K562 (cell line): ENCODE results near the gene GLI3. TPM values are rescaled to one million over a fixed set of nuclear protein-coding genes. Genes with fewer than 3 reads are reported as not detected.

Experiments
- ATAC-seq: fragments of 200-7000 bp; cut with Tn5 transposase; 3 replicates; pipeline ENCODE4 v1.9.1; 2020; ENCODE audit warnings: moderate library complexity
- BruUV-seq: library from RNA; stranded (reverse); fragments of 400-500 nt; replicated peaks from 2 replicates; lab custom pipeline; 2021; lab: Mats Ljungman, UMichigan
- CTCF ChIA-PET: fragments of 300-600 bp; formaldehyde crosslinking; extraction: SDS; loops from one replicate; lab custom pipeline; 2021; ENCODE audit warnings: low intra/inter-chr PET ratio; lab: Yijun Ruan, JAX
- POLR2A ChIA-PET: fragments of 300-600, 350-650 bp; sonication (Branson Sonifier 250); formaldehyde crosslinking; extraction: SDS; loops from one replicate; lab custom pipeline; 2021; ENCODE audit warnings: antibody characterized with exemption, inconsistent platforms; lab: Yijun Ruan, JAX
- DNase-seq, 4 experiments: peaks; one replicate each; pipeline versions ENCODE4 v3.0.0 to v3.0.0-alpha.2; 2011 to 2018; ENCODE audit warnings: low spot score in 3 of 4, mixed read lengths in 3 of 4; ENCODE audit errors: extremely low read depth in 1 of 4
- FAIRE-seq: peaks from 2 replicates; lab custom pipeline; 2011; peaks lifted over from hg19 to GRCh38; lab: Jason Lieb, UNC
- H2AFZ ChIP-seq: 2 replicates; pipeline ENCODE4 v1.6.0; 2011; ENCODE audit warnings: low read depth, low read length, control low read depth, inconsistent platforms
- H3K27ac ChIP-seq: fragments of 200-600 bp; 3 replicates; pipeline ENCODE4 v1.8.0; 2011; ENCODE audit warnings: low read depth, mild to moderate bottlenecking, control low read depth, inconsistent platforms, low read length, moderate library complexity, mixed read lengths; ENCODE audit errors: extremely low read depth
- H3K27me3 ChIP-seq, 2 experiments: fragments of 300-600 bp in 1 of 2; 2 replicates in 1 of 2; 3 replicates in 1 of 2; pipeline versions ENCODE4 v1.6.0 to v1.8.0; 2011; ENCODE audit warnings: inconsistent platforms in 2 of 2, low read length in 2 of 2, mild to moderate bottlenecking in 1 of 2, mixed read lengths in 1 of 2, moderate library complexity in 1 of 2; ENCODE audit not compliant: control insufficient read depth in 2 of 2, insufficient read depth in 2 of 2
- H3K36me3 ChIP-seq: fragments of 300-600 bp; 3 replicates; pipeline ENCODE4 v1.8.0; 2011; ENCODE audit warnings: mild to moderate bottlenecking, low read length, inconsistent platforms; ENCODE audit not compliant: control insufficient read depth, insufficient read depth
- H3K4me1 ChIP-seq, 2 experiments: fragments of 200-600 bp in 1 of 2; replicated peaks in 1 of 2; 2 replicates in 1 of 2; 3 replicates in 1 of 2; pipeline versions ENCODE4 v1.5.1 to v1.8.0; 2011; ENCODE audit warnings: inconsistent platforms in 2 of 2, low read length in 2 of 2, mild to moderate bottlenecking in 1 of 2, mixed read lengths in 1 of 2, moderate library complexity in 1 of 2; ENCODE audit not compliant: control insufficient read depth in 2 of 2, insufficient read depth in 2 of 2
- H3K4me2 ChIP-seq: 2 replicates; pipeline ENCODE4 v1.6.1; 2011; ENCODE audit warnings: low read length, control low read depth, inconsistent platforms, mixed read lengths; ENCODE audit not compliant: insufficient read depth
- H3K4me3 ChIP-seq: fragments of 200-600 bp; sonication (generic), shearing (Covaris generic); 2 replicates; pipeline ENCODE4 v1.5.1; 2016; ENCODE audit warnings: control low read depth, inconsistent platforms
- H3K79me2 ChIP-seq: fragments of 200-600 bp; 3 replicates; pipeline ENCODE4 v1.8.0; 2011; ENCODE audit warnings: low read length, inconsistent platforms; ENCODE audit not compliant: control insufficient read depth, insufficient read depth
- H3K9ac ChIP-seq, 2 experiments: 2 replicates each; pipeline versions ENCODE4 v1.6.0 to v1.6.1; 2011; ENCODE audit warnings: low read depth in 2 of 2, low read length in 2 of 2, control low read depth in 1 of 2, inconsistent platforms in 1 of 2, mild to moderate bottlenecking in 1 of 2, mixed read lengths in 1 of 2; ENCODE audit not compliant: insufficient read depth in 1 of 2
- H3K9me1 ChIP-seq: one replicate; pipeline ENCODE4 v1.6.0; 2011; ENCODE audit warnings: inconsistent platforms, mild to moderate bottlenecking, low read length, moderate library complexity; ENCODE audit not compliant: control insufficient read depth, insufficient read depth
- H3K9me3 ChIP-seq: replicated peaks from 2 replicates; pipeline ENCODE4 v1.5.1; 2011; ENCODE audit warnings: low read depth, low read length, inconsistent platforms; ENCODE audit not compliant: control insufficient read depth, insufficient read depth
- H4K20me1 ChIP-seq: replicated peaks from 2 replicates; pipeline ENCODE4 v1.6.1; 2011; ENCODE audit warnings: low read length, inconsistent platforms, mixed read lengths; ENCODE audit not compliant: control insufficient read depth, insufficient read depth
- ASH1L ChIP-seq: fragments of 450-650 bp; IDR thresholded peaks from 2 replicates; pipeline ENCODE4 v1.6.1; 2018; ENCODE audit warnings: borderline replicate concordance, mild to moderate bottlenecking, low read depth; ENCODE audit not compliant: partially characterized antibody
- CCAR2 ChIP-seq: fragments of 200-400 bp; formaldehyde crosslinking; IDR thresholded peaks from 2 replicates; pipeline ENCODE4 v1.6.1; 2017; ENCODE audit warnings: mild to moderate bottlenecking, low read depth, low read length
- E2F1 ChIP-seq: sonication (generic); formaldehyde crosslinking; IDR thresholded peaks from 2 replicates; pipeline ENCODE4 v1.8.1; 2023; ENCODE audit warnings: mild to moderate bottlenecking, missing genetic modification reagents, moderate library complexity
- HMBOX1 ChIP-seq: sonication (generic); IDR thresholded peaks from 2 replicates; pipeline ENCODE4 v1.6.1; 2016
- KDM1A ChIP-seq, 2 experiments: fragments of 450-650 bp; IDR thresholded peaks; 2 replicates each; pipeline ENCODE4 v1.6.1; 2016; ENCODE audit warnings: mild to moderate bottlenecking in 2 of 2
- ZFP36 ChIP-seq: fragments of 150-350 bp; IDR thresholded peaks from 2 replicates; pipeline ENCODE4 v1.6.1; 2018; ENCODE audit warnings: low read length, low read depth; ENCODE audit not compliant: partially characterized antibody
- ZFP91 ChIP-seq: sonication (generic); formaldehyde crosslinking; IDR thresholded peaks from 2 replicates; pipeline ENCODE4 v1.8.0; 2022; ENCODE audit warnings: mild to moderate bottlenecking, missing genetic modification reagents
- WGBS: fragments of 100-300 bp; shearing (Covaris generic); methylation state at CpG from one replicate; pipeline ENCODE4 v1.1.6; 2016; ENCODE audit warnings: low coverage, mixed read lengths; ENCODE audit not compliant: insufficient coverage; ENCODE audit errors: missing lambda C conversion rate; 5-methylcytosine and 5-hydroxymethylcytosine counted together
- in situ Hi-C: fragments of 300-500 bp; cut with MboI; formaldehyde crosslinking; loops from 4 replicates; pipeline ENCODE4 v1.15.0; 2018; ENCODE audit warnings: inconsistent platforms, mixed read lengths
- intact Hi-C: fragments of 100-400 bp; cut with micrococcal nuclease; formaldehyde crosslinking; loops from 2 replicates; pipeline ENCODE4 v1.14.2; 2022
- polyA plus RNA-seq, 8 experiments: library from polyadenylated mRNA; depleted of rRNA in 4 of 8; stranded (reverse) in 5 of 8; unstranded in 3 of 8; fragments of >200 nt; fragmentation: Nextera tagmentation in 2 of 8; fragmentation: Illumina TruSeq in 1 of 8; extraction: Ambion mirVana in 2 of 8; extraction: Trizol in 1 of 8; gene quantifications; 2 replicates each; pipeline versions ENCODE4 v1.2.1 to v1.2.3, GENCODE V29; 2011 to 2014; ENCODE audit warnings: inconsistent platforms in 1 of 8, missing spikeins in 1 of 8
- total RNA-seq, 7 experiments: library from RNA; depleted of rRNA in 6 of 7; stranded (reverse); fragments of >200 nt in 6 of 7; fragmentation: Illumina TruSeq in 2 of 7; extraction: Trizol in 2 of 7; gene quantifications; 2 replicates each; pipeline versions ENCODE4 v1.2.1 to v1.2.3, GENCODE V29; 2011 to 2021; ENCODE audit warnings: low replicate concordance in 1 of 7
- TF ChIP-seq, protein P1 (sequence below): sonication (generic); formaldehyde crosslinking; IDR thresholded peaks from 2 replicates; pipeline ENCODE4 v1.8.1; 2023; ENCODE audit warnings: mild to moderate bottlenecking, missing genetic modification reagents
- TF ChIP-seq, protein P2 (sequence below): fragments of 200-800 bp; sonication (Bioruptor generic); IDR thresholded peaks from 2 replicates; pipeline ENCODE4 v1.6.1; 2016; ENCODE audit warnings: missing genetic modification characterization, missing compliant biosample characterization

GLI3 gene
- total and polyA plus RNA-seq, 9 of the 15 experiments (the other 6 are each of a cell fraction or from before 2014, with no cell fraction given), result 0.01 to 0.18 (median 0.07) TPM; not detected in 6

- H2AFZ ChIP-seq, result no peak overlapping the region
- BruUV-seq, result no TSS peak
- intact Hi-C loops, result no loop called here
- H3K27ac ChIP-seq, result no peak overlapping the region
- no peaks in the 10 kb centered on the region for H3K9me3 ChIP-seq
- in situ Hi-C loops, result no loop called here
- no peak for DNase-seq
- no peak overlapping the region for H3K9ac ChIP-seq
- H3K4me3 ChIP-seq, result no peak overlapping the region
- no peaks in the 10 kb centered on the region for H3K36me3 ChIP-seq
- ATAC-seq, result no peak
- no peak overlapping the region for H3K4me2 ChIP-seq
- H3K79me2 ChIP-seq, result no peaks in the 10 kb centered on the region
- WGBS, result 4% methylated on average over 2 of the region's 2 CpGs
- ChIA-PET POLR2A (no interaction called here), CTCF (no interaction called here)
- H3K27me3 ChIP-seq, result no peaks in the 10 kb centered on the region; a peak in 1 of 5 replicates
- no peaks in the 10 kb centered on the region for H3K4me1 ChIP-seq
- no peaks in the 10 kb centered on the region for H3K9me1 ChIP-seq
- no peak for FAIRE-seq
- no peaks in the 10 kb centered on the region for H4K20me1 ChIP-seq
- TF ChIP-seq CCAR2 (no peak), ZFP91 (no peak), ZFP36 (no peak), KDM1A (IDR thresholded peaks at IDR 0.05) (no peak), HMBOX1 (no peak), ASH1L (no peak), E2F1 (CRISPR knock-in tag) (no peak)
- TF ChIP-seq, protein P1, sequence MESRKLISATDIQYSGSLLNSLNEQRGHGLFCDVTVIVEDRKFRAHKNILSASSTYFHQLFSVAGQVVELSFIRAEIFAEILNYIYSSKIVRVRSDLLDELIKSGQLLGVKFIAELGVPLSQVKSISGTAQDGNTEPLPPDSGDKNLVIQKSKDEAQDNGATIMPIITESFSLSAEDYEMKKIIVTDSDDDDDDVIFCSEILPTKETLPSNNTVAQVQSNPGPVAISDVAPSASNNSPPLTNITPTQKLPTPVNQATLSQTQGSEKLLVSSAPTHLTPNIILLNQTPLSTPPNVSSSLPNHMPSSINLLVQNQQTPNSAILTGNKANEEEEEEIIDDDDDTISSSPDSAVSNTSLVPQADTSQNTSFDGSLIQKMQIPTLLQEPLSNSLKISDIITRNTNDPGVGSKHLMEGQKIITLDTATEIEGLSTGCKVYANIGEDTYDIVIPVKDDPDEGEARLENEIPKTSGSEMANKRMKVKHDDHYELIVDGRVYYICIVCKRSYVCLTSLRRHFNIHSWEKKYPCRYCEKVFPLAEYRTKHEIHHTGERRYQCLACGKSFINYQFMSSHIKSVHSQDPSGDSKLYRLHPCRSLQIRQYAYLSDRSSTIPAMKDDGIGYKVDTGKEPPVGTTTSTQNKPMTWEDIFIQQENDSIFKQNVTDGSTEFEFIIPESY, result no peak
- TF ChIP-seq, protein P2, sequence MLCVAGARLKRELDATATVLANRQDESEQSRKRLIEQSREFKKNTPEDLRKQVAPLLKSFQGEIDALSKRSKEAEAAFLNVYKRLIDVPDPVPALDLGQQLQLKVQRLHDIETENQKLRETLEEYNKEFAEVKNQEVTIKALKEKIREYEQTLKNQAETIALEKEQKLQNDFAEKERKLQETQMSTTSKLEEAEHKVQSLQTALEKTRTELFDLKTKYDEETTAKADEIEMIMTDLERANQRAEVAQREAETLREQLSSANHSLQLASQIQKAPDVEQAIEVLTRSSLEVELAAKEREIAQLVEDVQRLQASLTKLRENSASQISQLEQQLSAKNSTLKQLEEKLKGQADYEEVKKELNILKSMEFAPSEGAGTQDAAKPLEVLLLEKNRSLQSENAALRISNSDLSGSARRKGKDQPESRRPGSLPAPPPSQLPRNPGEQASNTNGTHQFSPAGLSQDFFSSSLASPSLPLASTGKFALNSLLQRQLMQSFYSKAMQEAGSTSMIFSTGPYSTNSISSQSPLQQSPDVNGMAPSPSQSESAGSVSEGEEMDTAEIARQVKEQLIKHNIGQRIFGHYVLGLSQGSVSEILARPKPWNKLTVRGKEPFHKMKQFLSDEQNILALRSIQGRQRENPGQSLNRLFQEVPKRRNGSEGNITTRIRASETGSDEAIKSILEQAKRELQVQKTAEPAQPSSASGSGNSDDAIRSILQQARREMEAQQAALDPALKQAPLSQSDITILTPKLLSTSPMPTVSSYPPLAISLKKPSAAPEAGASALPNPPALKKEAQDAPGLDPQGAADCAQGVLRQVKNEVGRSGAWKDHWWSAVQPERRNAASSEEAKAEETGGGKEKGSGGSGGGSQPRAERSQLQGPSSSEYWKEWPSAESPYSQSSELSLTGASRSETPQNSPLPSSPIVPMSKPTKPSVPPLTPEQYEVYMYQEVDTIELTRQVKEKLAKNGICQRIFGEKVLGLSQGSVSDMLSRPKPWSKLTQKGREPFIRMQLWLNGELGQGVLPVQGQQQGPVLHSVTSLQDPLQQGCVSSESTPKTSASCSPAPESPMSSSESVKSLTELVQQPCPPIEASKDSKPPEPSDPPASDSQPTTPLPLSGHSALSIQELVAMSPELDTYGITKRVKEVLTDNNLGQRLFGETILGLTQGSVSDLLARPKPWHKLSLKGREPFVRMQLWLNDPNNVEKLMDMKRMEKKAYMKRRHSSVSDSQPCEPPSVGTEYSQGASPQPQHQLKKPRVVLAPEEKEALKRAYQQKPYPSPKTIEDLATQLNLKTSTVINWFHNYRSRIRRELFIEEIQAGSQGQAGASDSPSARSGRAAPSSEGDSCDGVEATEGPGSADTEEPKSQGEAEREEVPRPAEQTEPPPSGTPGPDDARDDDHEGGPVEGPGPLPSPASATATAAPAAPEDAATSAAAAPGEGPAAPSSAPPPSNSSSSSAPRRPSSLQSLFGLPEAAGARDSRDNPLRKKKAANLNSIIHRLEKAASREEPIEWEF (CRISPR knock-in tag), result no peak
Measured at GRCh38 chr7:41997151-41997550, 239.9 kb downstream of the GLI3 start.
